GM21576 (cell line): Measurements from ENCODE around the gene POLR2C.
"Not testable (repeated sequence)": the region's sequence is repeated elsewhere in the genome, so short reads cannot be mapped to it uniquely, and the experiment has no call there.

Experiments
- ATAC-seq: cut with Tn5 transposase; IDR thresholded peaks from one replicate; pipeline ENCODE4 v1.9.1; 2021; ENCODE audit warnings: mild to moderate bottlenecking, moderate library complexity; ENCODE audit not compliant: unreplicated experiment

POLR2C gene

DNA sequence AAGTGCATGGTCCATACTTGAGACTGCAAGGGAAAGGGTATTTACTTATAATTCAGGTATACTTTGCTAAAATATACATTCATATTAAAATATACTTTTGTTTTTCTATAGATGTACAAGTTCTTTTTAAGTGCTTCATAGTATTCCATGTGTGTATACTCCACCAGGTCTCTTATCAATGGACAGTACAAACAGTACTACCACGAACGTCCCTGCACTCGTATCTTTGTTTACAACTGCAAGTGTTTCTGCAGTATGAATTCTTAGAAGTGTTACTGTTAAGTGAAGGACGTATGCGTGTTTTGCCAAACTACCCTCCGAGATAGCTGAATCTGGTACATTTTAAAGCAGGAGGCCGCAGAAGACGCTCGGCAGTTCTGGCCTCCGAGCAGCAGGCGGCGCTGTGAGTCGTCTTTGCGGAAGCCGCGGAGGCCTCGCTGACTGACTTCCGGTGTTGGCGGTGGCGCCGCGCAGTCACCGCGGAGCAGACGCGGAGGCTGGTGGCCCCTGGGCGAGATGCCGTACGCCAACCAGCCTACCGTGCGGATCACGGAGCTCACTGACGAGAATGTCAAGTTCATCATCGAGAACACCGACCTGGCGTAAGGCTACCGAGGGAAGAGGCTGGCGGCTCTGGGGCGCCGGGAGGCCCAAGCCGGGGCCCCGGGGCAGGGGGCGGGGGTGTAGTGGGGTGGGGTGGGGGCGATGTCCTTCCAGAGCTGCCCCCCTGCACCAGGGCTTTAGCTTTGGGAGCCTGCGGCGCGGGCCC, at the start of gene POLR2C:
Gene POLR2C (plus strand): TSS at position 471 of the 769 bp plus-strand sequence. CDS start 46 bp downstream, at position 517.
- ATAC-seq = peak; percentile 90

DNA sequence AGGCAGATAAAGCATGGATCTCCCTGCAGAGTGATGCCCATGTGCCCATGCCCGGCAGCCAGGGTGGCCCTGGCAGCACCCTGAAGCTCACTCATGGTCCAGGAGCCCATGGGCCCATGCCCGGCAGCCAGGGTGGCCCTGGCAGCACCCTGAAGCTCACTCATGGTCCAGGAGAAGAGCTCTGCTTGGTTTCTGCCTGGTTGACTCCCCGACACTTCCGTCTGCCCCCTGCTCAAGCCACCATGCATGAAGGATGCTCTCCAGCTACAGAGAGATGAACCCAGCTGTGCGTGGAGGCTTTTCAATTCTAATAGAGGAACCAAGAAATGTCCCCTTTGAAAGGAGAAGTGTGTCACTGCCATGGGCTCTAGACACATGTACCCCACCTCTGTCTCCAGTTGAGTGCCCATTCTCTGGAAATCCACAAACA, 49.2 kb upstream of the POLR2C start:
- peak; percentile 69 for ATAC-seq

DNA sequence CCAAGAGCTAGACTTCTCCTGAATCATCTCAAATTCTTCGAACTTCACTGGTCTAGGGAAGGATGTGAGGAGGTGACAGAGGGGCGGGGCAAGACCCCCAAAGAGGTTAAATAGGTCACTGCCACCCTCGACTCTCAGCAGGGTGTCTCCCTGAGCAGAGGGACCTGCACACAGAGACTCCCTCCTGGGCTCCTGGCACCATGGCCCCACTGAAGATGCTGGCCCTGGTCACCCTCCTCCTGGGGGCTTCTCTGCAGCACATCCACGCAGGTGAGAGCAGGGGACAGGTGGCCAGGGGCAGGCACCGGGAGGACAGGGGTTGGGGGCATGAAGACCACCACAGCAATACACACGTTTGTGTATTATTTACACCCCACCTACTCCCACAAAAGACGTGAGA, 48.7 kb upstream of the POLR2C start:
- ATAC-seq = no peak

DNA sequence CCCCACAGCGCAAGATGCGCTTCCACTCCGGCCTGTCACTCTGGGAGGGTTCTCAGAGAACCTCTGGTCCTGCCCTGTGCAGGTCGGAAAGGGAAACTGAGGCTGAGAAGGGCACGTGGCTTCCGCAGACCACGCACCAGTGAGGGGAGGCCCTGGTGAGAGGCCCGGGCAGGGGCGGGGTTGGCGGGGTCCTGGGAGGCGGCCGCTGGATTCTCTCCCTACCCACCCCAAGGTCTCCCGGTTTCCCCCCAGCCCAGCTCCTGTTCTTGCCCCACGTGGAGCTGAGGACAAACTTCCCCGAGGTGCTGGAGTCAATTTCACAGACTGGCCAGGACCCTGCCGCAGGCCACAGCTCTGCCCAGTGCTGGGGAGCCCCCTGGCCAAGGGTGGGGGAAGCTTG, 46.4 kb upstream of the POLR2C start:
- ATAC-seq = no peak

DNA sequence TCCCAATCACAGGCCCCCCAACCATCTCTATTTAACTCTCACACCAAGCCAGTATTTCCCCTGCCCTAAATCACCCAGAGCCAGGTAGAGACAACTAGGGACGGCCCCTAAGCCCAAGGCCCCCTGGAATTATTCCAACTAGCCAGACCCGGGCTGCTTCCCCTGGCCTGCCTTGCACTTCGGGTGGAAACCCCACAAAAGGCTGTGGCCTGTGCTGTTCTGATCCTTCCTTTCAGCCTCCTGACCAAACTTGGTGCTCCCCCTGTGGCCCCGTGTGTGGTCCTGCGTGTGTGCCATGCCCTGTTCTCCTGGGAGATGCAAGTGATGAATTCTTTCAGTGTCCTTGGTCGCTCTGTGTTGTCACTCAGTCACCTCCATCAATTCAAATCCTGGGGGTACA, 43.0 kb upstream of the POLR2C start:
- ATAC-seq = no peak

DNA sequence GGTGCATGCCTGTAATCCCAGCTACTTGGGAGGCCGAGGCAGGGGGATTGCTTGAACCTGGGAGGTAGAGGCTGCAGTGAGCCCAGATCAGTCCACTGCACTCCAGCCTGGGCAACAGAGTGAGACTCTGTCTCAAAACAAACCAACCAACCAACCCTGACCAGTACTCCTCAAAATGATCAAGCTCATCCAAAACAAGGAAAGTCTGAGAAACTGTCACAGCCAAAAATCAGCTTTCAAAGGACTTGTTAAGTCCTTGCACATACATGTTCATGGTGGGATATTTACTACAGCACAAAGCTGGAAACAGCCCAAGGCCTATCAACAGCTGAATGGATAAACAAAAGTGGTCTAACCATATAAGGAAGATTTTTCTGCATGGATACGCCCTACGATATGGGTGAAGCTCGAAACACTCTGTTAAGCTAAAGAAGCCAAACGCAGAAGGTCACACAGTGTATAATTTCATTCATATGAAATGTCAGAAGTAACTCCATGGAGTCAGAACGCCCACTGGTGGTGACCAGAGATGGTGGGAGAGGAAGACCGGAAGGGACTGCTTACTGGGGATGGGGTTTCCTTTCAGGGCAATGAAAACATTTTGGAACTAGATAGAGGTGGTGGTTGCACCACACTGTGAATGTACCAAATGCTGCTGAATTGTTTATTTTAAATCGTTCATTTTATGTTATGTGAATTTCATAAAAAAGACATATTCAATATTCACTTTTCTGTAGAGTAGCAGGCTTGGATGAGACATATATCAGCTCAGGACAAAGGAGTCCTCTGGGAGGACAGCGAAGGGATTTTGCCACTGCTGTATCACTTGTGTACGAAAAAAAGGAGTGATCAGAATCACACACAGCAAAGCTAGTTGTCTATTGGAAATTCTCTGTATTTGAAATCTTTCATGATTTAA, 40.2 kb upstream of the POLR2C start:
- no peak for ATAC-seq

DNA sequence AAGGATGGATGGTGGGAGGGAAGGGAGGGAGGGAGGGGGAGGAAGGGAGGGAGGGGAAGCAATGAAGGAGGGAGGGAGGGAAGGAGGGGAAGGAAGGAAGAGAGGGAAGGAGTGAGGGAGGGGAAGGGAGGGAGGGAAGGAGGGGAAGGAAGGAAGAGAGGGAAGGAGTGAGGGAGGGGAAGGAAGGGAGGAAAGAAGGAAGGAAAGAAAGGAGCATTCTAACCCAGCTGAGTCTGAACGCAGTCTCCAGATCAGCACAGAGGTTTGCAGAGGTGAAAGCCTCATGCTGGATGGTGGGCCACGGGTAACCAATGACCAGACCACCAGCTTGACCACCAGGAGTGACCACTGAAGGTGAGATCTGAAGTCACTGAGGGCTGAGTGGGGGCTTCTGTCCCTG, 39.3 kb upstream of the POLR2C start:
- ATAC-seq = no peak

DNA sequence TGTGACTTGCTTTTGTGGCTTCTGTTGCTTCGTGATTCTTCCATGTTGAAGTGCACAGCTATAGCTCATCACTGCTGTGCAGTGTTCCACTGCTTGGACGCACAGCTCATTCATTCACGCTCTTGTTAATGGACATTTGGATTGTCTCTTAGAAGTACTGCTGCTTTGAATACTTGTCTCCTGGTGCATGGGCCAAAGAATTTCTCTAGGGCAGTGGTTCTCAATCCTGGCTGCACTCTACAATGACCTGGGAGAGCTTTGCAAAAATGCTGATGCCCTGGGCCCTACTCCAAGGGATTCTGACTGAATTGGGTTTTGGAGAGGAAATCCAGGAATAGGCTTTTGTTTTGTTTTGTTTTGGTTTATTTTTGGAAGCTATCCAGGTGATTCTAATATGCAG, 37.9 kb upstream of the POLR2C start:
- no peak for ATAC-seq

DNA sequence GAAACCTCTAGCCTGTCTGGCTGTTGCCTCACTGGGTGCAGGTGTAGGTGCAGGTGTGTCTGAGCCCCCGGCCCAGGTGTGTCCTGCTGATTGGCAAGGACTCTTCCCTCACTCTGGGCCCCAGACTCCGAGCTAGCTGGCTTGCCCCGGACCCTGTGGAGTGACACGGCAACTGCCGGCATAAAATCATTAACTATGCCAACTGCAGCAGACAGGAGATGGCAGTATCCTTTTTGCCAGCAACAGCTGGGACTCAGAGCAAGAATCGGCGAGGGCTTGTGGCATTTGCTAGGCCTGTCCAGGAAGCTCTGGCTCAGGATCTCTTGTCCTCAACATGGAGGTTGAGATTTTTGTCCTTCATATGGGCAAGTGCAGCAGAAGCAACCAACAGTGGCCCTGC, 36.1 kb upstream of the POLR2C start:
- no peak for ATAC-seq

DNA sequence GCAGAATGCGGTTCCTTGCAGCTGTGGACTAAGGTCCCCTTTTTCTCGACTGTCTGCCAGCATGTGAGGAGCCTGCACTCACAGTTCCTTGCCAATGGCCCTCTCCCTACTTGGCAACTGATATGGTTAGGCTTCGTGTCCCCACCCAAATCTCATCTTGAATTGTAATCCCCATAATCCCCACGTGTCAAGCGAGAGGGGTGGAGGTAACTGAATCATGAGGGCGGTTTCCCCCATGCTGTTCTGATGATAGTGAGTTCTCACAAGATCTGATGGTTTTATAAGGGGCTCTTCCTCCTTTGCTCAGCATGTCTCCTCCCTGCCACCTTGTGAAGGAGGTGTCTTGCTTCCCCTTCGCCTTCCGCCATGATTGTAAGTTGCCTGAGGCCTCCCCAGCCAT, 35.2 kb upstream of the POLR2C start:
- no peak for ATAC-seq

DNA sequence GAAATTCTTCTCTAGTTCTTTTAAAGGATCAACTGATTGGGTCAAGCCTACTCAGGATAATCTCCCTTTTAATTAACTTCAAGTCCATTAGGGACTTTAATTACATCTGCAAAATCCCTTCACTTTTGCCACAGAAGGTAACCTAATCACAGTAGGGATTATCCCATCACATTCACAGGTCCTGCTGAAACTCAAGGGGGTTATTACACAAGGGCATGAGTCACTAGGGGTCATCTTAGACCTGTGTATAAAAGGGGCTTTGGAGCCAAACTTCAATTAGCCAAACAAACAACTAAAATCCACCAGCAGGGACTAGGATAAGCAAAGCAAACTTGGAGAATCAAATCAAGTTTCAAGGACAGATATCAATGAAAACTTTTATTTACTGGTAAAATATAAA, 34.7 kb upstream of the POLR2C start:
- no peak for ATAC-seq

DNA sequence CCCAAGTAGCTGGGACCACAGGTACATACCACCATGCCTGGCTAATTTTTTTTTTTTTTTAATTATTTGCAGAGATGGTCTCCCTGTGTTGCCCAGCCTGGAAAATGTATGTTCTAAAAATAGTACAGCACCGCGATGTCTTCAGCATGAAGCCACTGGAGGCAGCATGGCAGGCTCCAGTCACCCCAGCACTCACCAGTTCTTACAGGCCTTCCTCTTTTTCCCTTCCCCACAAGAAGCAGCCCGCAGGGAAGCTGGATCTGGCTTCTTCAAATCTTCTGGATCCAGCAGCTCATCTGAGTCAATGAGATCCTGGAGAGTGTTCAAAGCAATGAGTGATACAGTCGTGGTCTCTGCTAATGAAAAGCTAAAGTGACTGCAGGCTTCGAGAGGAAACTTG, 31.5 kb upstream of the POLR2C start:
- ATAC-seq = no peak

DNA sequence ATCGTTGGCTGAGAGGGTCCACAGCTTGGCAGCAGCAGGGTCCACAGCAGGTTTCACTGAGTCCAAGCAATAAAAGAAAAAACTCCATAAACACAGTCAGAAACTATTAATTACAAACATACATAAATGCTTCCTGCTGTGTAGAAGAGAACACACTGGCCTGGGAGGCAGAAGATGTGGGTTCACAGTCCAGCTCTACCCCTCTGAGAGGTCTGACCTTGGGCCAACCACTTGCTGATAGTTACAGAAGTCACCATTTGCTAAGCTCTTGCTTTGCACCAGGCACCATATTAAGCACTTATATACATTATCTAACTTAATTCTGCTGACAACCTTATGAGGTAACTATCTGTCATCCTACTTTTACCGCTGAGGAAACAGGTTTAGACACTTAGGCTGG, 30.0 kb upstream of the POLR2C start:
- ATAC-seq = no peak

DNA sequence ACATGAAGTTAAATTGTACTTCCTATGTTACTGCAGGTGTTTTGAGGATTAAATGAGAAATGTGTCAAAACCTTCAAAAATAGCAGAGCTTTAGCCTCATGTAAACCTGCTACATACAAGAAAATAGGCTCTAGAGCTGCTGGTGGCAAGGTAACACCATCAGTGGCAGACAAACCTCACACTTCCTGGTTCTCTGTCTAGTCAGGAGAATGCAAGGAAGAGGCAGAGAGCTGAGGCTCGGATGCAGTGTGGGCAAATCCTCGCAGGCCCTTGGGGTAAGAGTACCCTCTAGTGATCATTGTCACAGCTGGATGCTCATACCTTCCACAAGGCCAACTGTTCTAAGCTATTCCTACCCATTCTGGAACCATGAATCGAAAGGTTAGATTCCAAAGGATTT, 29.5 kb upstream of the POLR2C start:
- no peak for ATAC-seq

DNA sequence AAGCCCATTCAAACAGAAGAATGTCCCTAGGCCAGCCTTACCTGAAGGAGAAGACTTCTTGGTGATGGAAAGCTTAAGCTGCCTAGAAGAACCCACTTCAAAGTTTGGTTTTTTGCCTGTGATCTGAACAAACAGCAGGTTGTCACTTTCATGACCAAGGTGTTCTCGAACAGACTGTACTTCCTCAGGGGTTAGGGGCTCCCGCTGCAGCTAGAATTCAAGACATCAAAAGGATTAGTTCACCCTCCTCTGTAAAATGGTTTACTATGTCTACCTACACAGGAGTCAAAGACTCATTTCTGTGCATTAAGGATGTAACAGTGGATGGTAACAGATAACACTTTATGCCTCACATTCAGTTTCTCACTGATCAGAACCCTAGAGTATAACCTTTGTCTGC, 28.5 kb upstream of the POLR2C start:
- no peak for ATAC-seq

DNA sequence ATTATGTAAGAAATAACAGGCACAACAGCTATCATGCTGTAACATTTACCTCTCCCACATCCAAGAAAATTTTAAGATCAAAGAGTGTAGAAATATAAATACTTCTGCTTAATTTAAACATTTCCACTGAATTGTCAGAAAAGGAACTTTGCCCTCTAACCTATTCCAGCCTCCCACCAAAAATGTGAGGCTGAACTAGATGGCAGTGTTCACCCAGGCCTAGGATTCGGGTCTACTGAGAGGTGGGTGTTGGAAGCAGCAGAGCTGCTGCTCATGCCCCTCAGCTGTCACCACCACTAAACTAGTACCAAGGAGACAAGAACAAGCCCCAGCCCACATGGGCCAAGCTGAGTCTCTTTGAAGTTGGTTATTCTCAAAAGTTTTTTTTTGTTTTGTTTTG, 26.6 kb upstream of the POLR2C start:
- no peak for ATAC-seq

DNA sequence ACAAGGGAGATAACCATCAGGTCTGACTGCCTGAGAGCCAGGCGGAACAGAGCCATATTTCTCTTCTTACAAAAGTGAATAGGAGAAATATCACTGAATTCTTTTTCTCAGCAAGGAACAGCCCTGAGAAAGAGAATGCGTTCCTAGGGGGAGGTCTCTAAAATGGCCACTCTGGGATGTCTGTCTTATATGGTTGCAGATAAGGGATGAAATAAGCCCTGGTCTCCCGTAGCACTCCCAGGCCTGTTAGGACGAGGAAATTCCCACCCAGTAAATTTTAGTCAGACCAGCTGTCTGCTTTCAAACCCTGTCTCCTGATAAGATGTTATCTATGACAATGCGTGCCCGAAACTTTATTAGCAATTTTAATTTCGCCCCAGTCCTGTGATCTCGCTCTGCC, 22.5 kb upstream of the POLR2C start:
- ATAC-seq = not testable (repeated sequence)

DNA sequence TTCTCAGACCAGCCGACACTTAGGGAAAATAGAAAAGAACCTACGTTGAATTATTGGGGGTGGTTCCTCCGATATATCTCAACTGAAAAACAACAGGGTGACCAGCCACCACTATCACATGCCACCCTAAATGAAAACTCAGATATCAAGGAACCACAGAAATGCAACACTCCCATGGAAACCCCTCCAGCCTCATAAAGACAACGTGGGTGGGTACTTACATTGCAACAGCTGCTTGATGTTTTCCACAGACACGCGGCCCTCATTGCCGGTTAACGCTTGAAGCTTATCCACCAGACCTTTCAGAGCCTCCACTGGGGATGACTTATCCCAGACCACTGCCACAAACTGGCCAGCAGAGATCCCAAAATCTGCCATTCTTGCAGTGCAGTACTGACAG, 21.9 kb upstream of the POLR2C start:
- ATAC-seq = not testable (repeated sequence)

DNA sequence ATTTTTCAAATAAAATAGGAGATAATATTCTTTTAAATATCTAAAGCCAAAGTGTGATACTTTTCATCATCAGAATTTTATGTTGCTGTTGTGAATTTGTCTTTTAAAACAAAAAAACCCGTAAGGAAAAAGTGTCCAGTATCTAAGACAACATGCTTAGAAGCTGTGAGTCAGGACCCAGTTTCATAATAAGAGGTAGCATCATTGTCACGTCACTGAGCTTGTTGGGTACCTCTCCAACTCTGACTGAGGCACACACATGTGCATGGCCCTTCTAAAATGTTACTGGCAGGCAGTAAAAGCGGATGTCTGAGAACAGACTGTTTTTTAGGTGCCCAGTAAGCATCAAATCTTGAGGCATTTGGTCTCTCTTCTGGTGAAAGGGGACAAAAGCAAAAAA, 17.8 kb upstream of the POLR2C start:
- ATAC-seq = no peak

DNA sequence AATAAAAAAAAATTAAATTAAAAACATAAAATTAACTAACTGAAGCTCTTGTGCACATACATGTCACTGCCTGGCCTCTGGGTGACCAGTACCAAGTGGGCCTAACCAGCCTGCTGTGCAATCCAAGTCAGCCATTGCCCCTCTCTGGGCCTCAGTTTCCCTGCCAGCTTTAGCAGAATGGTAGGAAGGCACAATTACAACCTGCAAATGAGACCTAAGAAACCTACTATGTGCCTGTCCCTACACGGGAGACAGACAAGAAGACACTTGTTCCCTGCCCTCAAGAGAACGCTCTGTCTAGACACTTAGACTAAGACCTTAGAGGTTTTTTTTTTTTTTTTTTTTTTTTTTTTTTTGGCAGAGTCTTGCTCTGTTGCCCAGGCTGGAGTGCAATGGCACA, 17.0 kb upstream of the POLR2C start:
- ATAC-seq = no peak

DNA sequence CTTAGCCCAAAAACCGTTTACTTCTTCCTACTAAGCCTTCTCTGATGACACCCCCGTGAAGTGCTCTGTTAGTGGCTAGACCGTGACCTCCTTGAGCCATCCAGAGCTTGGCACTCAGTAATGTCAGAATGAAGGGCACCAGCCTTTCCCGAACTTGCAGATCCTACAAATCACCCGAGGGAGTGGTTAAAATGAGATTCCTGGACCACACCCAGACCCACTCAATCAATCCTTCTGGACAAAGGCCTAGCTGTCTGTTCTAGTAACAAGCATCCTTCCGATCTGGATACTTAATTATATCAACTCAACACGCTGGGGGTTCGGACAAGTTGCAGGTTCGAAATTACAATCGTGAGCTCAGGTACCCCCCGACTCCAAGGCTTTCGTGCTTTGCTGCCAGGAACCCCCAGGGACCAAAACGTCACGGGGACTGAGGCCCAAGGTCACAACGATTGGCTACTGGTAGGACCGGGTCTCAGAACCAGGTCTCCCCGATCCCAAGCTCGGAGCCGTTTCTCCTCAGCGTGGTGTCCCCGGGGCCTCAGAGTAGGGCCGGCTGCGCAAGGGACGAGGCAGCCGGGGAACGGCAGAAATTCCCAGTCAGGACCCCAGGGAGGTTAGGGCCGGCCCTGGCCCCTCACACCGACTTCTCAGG, 15.8 kb upstream of the POLR2C start:
- peak; percentile 29 for ATAC-seq
